Astrocyte (in vitro differentiated cells and primary cell): ENCODE results near the gene UNCX. TPM values are rescaled to one million over a fixed set of nuclear protein-coding genes. Genes with fewer than 3 reads are reported as not detected.

Experiments
- DNase-seq: peaks from one replicate; pipeline ENCODE4 v3.0.0-alpha.2; 2010; ENCODE audit warnings: low read depth
- FAIRE-seq: peaks from 2 replicates; lab custom pipeline; 2011; peaks lifted over from hg19 to GRCh38; lab: Jason Lieb, UNC
- H2AFZ ChIP-seq: 2 replicates; pipeline ENCODE4 v1.6.0; 2012; ENCODE audit warnings: low read depth, low read length, inconsistent platforms
- H3K27ac ChIP-seq: 2 replicates; pipeline ENCODE4 v1.5.1; 2011; ENCODE audit warnings: low read depth, low read length, inconsistent platforms
- H3K27me3 ChIP-seq: 2 replicates; pipeline ENCODE4 v1.6.0; 2011; ENCODE audit warnings: low read length, inconsistent platforms; ENCODE audit not compliant: insufficient read depth
- H3K36me3 ChIP-seq: 2 replicates; pipeline ENCODE4 v1.5.1; 2011; ENCODE audit warnings: low read length, inconsistent platforms; ENCODE audit not compliant: insufficient read depth
- H3K4me1 ChIP-seq: 2 replicates; pipeline ENCODE4 v1.5.1; 2011; ENCODE audit warnings: low read length, inconsistent platforms; ENCODE audit not compliant: insufficient read depth
- H3K4me2 ChIP-seq: 2 replicates; pipeline ENCODE4 v1.6.0; 2012; ENCODE audit warnings: low read length, inconsistent platforms
- H3K4me3 ChIP-seq: 2 replicates; pipeline ENCODE4 v1.5.1; 2011; ENCODE audit warnings: low read depth, mild to moderate bottlenecking, low read length, inconsistent platforms; ENCODE audit not compliant: insufficient read depth
- H3K79me2 ChIP-seq: 2 replicates; pipeline ENCODE4 v1.6.0; 2012; ENCODE audit warnings: mild to moderate bottlenecking, low read length, inconsistent platforms; ENCODE audit not compliant: insufficient read depth
- H3K9ac ChIP-seq: 2 replicates; pipeline ENCODE4 v1.6.0; 2012; ENCODE audit warnings: mild to moderate bottlenecking, low read length, inconsistent platforms
- H3K9me3 ChIP-seq: 2 replicates; pipeline ENCODE4 v1.5.1; 2012; ENCODE audit warnings: low read depth, mild to moderate bottlenecking, low read length, inconsistent platforms; ENCODE audit not compliant: insufficient read depth
- H4K20me1 ChIP-seq: 2 replicates; pipeline ENCODE4 v1.6.0; 2012; ENCODE audit warnings: low read length, inconsistent platforms; ENCODE audit not compliant: insufficient read depth
- H3K27ac Mint-ChIP-seq: one replicate; pipeline ENCODE4 v1.8.0; 2021; ENCODE audit warnings: mild to moderate bottlenecking, mixed read lengths; ENCODE audit not compliant: unreplicated experiment
- H3K27me3 Mint-ChIP-seq: one replicate; pipeline ENCODE4 v1.8.0; 2021; ENCODE audit warnings: low read depth, mixed read lengths; ENCODE audit not compliant: unreplicated experiment
- H3K36me3 Mint-ChIP-seq: one replicate; pipeline ENCODE4 v1.8.0; 2021; ENCODE audit warnings: low read depth, mixed read lengths; ENCODE audit not compliant: unreplicated experiment
- H3K4me1 Mint-ChIP-seq: one replicate; pipeline ENCODE4 v1.8.0; 2021; ENCODE audit warnings: low read depth, mixed read lengths; ENCODE audit not compliant: unreplicated experiment
- H3K4me3 Mint-ChIP-seq: one replicate; pipeline ENCODE4 v1.8.0; 2021; ENCODE audit warnings: mild to moderate bottlenecking, moderate library complexity, mixed read lengths; ENCODE audit not compliant: unreplicated experiment
- H3K9me3 Mint-ChIP-seq: one replicate; pipeline ENCODE4 v1.8.0; 2021; ENCODE audit warnings: mild to moderate bottlenecking, mixed read lengths; ENCODE audit not compliant: unreplicated experiment
- CTCF ChIP-seq: IDR thresholded peaks from 2 replicates; pipeline ENCODE4 v1.5.1; 2011; ENCODE audit warnings: low read depth, mild to moderate bottlenecking, inconsistent platforms, low read length, moderate library complexity; ENCODE audit not compliant: insufficient read depth
- EZH2 ChIP-seq: IDR thresholded peaks from 2 replicates; pipeline ENCODE4 v1.6.1; 2012; ENCODE audit warnings: mild to moderate bottlenecking, low read length, inconsistent platforms; ENCODE audit not compliant: insufficient read depth
- total RNA-seq: library from RNA; stranded (reverse); gene quantifications from 2 replicates; pipeline ENCODE4 v1.2.1, GENCODE V29; 2021

UNCX gene
- total RNA-seq, 1 donor from 2014 or later = not detected

DNA sequence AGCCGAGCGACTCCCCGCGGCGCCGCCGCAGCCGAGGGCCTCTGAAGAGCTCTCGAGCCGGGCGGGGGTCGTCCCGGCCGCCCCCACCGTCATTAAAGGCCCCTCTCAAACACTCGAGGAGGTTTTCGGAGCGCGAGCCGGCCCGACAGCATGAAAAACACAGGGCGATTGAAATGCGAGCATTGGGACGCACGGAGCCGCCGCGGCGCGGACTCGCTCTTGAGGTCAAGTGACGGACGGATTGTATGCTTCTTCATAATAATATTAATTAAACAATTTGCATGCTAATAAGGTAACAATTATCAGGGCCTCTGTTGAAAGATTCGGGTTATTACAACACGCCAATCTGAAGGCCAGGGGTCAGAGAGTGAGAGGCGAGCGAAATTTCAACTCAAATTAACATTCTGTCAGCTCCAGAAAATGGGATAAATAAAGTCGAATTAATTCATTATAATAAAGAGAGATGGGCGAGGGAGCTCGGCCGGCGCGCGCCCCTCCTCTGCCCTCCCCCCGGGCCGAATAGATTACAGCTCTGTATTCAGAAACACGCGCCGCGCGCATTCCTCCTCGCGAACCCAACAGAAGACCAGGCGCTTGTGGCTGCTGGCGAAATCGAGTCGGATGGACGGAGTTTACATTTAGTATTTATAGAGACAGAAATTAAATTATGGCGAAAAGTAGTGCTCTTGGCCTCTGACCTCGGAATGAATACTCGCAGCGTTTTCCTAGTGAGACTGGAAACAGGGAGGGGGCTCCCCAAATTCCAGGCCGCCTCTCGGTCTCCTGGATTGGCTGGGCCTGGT is 2.1 kb upstream of the UNCX start:
- no peak overlapping the region for H3K4me2 ChIP-seq
- H3K9me3 ChIP-seq = peaks cover 7% of the 10 kb centered on the region
- no peaks in the 10 kb centered on the region for H3K79me2 ChIP-seq
- H3K27me3 ChIP-seq = peaks cover 74% of the 10 kb centered on the region
- FAIRE-seq (no peak), DNase-seq (no peak)
- no peak overlapping the region for H2AFZ ChIP-seq
- TF ChIP-seq CTCF (no peak), EZH2 (peak; percentile 92)
- H3K4me1 ChIP-seq = no peaks in the 10 kb centered on the region
- Mint-ChIP-seq H3K27ac (peak overlapping the region; percentile 62), H3K9me3 (peaks cover 33% of the 10 kb centered on the region), H3K4me1 (no peaks in the 10 kb centered on the region), H3K4me3 (no peak overlapping the region), H3K27me3 (peaks cover 57% of the 10 kb centered on the region), H3K36me3 (peaks cover 9% of the 10 kb centered on the region)
- no peaks in the 10 kb centered on the region for H3K36me3 ChIP-seq
- no peak overlapping the region for H3K27ac ChIP-seq
- H3K9ac ChIP-seq = no peak overlapping the region
- peaks cover 11% of the 10 kb centered on the region for H4K20me1 ChIP-seq
- H3K4me3 ChIP-seq = no peak overlapping the region

DNA sequence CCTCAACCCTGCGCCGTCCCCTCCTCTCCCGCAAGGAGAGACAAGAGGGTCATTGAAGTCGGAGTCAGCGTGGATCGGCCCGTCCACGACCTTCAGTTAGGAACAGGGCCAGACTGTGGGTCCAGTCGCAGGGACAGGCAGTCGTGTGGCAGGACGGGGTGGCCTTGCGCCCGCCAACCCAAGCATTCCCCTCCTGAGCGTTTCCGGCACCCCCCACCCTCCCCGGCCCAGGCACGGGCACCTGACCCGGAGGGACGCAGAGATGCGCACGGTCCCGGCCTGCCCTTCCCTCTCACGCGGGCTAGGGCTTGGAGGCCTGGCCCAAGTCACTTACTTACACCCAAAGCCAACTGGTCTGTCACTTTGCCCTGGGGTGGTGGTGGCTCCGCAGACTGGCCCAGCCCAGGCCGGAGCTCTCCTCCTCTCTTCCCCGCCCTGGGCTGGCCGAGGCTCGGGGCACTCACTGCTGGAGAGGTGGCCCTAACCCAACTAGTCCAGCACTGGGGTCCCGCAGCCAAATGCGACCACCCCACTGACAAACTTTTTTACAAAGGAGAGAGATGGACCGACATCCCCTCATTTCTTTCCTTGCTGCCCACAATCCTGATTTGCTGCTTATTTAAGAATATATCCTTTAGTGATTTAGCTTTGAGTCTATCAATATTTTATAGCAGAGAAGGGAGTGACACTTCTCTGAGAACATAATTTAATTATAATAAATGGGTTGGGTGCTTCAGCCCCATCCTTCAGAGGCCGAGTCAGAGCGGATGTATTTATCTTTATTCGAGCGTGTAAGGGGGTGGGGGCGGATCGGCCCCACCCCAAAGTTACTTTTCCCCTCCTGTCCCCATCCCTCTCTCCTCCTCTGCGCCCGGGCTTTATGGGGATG is 1.2 kb upstream of the UNCX start:
- Histone ChIP-seq H3K9ac (no peak overlapping the region), H4K20me1 (peaks cover 11% of the 10 kb centered on the region), H3K4me2 (no peak overlapping the region), H3K4me3 (no peak overlapping the region), H3K36me3 (no peaks in the 10 kb centered on the region), H2AFZ (no peak overlapping the region), H3K9me3 (peaks cover 7% of the 10 kb centered on the region), H3K79me2 (no peaks in the 10 kb centered on the region), H3K27ac (no peak overlapping the region), H3K27me3 (peaks cover 67% of the 10 kb centered on the region), H3K4me1 (no peaks in the 10 kb centered on the region)
- Mint-ChIP-seq H3K27ac (peak overlapping the region; percentile 67), H3K36me3 (peaks cover 9% of the 10 kb centered on the region), H3K27me3 (peaks cover 48% of the 10 kb centered on the region), H3K4me1 (no peaks in the 10 kb centered on the region), H3K4me3 (no peak overlapping the region), H3K9me3 (peaks cover 26% of the 10 kb centered on the region)
- FAIRE-seq (no peak), DNase-seq (no peak)
- TF ChIP-seq CTCF (no peak), EZH2 (peak; percentile 69)
